SK-N-SH (cell line): ENCODE results near the gene CD300LG.

Experiments
- CTCF ChIP-seq: fragments of 200-600 bp; sonication (generic); IDR thresholded peaks from 2 replicates; pipeline ENCODE4 v1.6.1; 2017; ENCODE audit warnings: antibody characterized with exemption, mild to moderate bottlenecking, moderate library complexity
- JUND ChIP-seq: IDR thresholded peaks from 2 replicates; pipeline ENCODE4 v1.4.0; 2012
- SIN3A ChIP-seq: IDR thresholded peaks from 2 replicates; pipeline ENCODE4 v1.6.1; 2012; ENCODE audit warnings: low read depth, mild to moderate bottlenecking, low read length, moderate library complexity, borderline replicate concordance
- TF ChIP-seq, protein P1 (sequence below): fragments of 150-350 bp; IDR thresholded peaks from 2 replicates; pipeline ENCODE4 v1.6.1; 2017; ENCODE audit warnings: antibody characterized with exemption, low read length, low read depth, borderline replicate concordance
- TF ChIP-seq, protein P2 (sequence below): IDR thresholded peaks from 2 replicates; pipeline ENCODE4 v1.6.1; 2012; ENCODE audit warnings: mild to moderate bottlenecking, low read depth, low read length, moderate library complexity
- TF ChIP-seq, protein P3 (sequence below): IDR thresholded peaks from 2 replicates; pipeline ENCODE4 v1.4.0; 2012; ENCODE audit warnings: low read depth

DNA sequence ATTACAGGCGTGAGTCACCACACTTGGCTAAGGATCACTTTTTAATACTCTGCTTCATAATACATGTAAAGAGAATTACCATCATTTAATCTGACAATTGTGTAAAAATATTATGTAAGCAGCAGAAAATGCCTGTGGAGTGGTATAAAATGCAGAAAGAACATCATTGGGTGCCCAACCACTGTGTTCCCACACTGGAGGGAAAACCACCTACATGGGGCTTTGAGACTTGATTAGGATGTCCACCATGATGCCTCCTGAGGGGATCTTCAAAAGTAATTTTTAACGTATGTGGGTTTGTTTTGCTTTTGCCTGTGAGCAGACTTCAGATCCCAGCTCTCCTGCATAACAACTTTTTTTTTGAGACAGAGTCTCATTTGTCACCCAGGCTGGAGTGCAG lies 47.9 kb upstream of the CD300LG start:
- no peak for TF ChIP-seq CTCF
- no peak for TF ChIP-seq JUND
- TF ChIP-seq, protein P1, sequence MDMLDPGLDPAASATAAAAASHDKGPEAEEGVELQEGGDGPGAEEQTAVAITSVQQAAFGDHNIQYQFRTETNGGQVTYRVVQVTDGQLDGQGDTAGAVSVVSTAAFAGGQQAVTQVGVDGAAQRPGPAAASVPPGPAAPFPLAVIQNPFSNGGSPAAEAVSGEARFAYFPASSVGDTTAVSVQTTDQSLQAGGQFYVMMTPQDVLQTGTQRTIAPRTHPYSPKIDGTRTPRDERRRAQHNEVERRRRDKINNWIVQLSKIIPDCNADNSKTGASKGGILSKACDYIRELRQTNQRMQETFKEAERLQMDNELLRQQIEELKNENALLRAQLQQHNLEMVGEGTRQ = no peak
- TF ChIP-seq SIN3A = no peak
- TF ChIP-seq, protein P2, sequence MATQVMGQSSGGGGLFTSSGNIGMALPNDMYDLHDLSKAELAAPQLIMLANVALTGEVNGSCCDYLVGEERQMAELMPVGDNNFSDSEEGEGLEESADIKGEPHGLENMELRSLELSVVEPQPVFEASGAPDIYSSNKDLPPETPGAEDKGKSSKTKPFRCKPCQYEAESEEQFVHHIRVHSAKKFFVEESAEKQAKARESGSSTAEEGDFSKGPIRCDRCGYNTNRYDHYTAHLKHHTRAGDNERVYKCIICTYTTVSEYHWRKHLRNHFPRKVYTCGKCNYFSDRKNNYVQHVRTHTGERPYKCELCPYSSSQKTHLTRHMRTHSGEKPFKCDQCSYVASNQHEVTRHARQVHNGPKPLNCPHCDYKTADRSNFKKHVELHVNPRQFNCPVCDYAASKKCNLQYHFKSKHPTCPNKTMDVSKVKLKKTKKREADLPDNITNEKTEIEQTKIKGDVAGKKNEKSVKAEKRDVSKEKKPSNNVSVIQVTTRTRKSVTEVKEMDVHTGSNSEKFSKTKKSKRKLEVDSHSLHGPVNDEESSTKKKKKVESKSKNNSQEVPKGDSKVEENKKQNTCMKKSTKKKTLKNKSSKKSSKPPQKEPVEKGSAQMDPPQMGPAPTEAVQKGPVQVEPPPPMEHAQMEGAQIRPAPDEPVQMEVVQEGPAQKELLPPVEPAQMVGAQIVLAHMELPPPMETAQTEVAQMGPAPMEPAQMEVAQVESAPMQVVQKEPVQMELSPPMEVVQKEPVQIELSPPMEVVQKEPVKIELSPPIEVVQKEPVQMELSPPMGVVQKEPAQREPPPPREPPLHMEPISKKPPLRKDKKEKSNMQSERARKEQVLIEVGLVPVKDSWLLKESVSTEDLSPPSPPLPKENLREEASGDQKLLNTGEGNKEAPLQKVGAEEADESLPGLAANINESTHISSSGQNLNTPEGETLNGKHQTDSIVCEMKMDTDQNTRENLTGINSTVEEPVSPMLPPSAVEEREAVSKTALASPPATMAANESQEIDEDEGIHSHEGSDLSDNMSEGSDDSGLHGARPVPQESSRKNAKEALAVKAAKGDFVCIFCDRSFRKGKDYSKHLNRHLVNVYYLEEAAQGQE = no peak
- TF ChIP-seq, protein P3, sequence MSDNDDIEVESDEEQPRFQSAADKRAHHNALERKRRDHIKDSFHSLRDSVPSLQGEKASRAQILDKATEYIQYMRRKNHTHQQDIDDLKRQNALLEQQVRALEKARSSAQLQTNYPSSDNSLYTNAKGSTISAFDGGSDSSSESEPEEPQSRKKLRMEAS = no peak
